Activated CD8-positive, alpha-beta memory T cell treated with anti-CD3 and anti-CD28 coated beads, Interleukin-2, amount 50 U/mL, for 48 hours (primary cell): ENCODE results near the gene LDLRAD4.
A peak's percentile ranks its signal among the peaks of the same experiment; 100 is the strongest.

Experiments used
- DNase-seq: peaks from one replicate; pipeline ENCODE4 v3.0.0-alpha.2; 2020

Gene LDLRAD4

GRCh38 chr18:13218368-13218991 is at the start of gene LDLRAD4:
Gene LDLRAD4 (plus strand): TSS chr18:13218760.
- DNase-seq = peak; percentile 72

DNA sequence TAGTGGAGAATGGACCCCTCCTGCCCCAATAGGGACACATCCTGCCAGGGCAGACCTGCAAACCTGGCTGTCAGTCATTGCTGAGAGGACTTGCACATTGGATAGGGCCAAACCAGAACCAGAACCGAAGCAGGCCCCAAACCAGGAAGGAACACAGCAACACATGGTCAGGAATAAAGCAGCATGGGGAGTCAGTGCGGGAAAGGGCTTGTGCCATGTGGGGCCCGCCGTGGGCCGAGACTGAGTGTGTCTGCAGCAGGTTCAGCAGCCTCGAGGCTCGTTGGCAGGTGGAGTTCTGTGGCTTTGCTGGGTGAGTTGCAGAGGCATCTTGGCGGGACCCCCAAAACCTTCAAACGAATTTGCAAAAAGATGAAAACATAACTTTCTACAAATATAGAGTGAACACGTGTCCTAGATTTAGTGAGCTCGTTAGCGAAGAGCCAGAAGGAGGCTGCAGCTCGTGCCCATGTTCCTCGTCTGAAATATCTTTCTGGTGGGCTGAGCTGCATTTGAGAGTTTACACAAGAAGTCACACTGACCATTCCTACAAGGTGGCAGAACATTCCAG is 44.9 kb upstream of the LDLRAD4 start:
- DNase-seq = no peak

- no peak for DNase-seq
Observed at GRCh38 chr18:13175266-13175665, 43.3 kb upstream of the LDLRAD4 start.

GRCh38 chr18:13175754-13176210 is 42.8 kb upstream of the LDLRAD4 start:
- DNase-seq = no peak

DNA sequence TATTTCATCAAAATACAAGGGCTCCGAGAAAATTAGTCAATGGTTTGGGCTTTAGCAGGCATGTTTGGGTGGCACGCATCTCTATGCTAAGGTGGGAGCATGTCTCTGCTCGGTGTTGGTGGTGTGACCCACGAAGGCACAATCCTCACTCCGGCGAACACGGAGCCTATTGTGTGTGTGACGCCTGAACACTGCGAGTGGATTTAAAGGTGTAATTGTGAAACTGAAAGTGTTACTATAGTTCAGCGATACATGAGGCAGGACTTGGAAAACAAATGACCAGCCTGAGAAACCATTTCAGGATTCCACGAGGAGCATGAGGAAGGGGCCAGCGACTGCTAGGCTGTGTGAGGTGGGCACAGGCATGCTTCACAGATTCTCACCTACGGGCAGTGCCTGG is 41.7 kb upstream of the LDLRAD4 start:
- DNase-seq = no peak

DNA sequence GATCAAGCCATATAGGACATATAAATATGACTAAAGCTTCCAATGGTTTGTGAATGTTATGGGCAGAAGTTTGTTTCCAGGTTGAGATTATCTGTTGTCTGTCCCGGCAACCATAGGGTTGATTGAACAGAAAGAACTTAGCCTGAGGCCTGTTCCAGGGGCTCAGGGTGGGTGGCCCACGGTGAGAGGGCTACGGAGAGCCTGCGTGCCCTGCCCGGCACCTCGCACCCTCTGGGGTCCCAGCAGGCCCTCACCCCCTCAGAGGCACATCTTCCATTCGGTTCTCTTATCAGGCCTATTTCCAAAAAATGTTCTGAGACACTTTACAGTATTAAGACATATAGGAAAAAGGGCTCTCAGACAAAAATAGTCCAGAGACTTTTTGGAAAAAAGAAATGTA is 40.4 kb upstream of the LDLRAD4 start:
- DNase-seq = no peak

DNA sequence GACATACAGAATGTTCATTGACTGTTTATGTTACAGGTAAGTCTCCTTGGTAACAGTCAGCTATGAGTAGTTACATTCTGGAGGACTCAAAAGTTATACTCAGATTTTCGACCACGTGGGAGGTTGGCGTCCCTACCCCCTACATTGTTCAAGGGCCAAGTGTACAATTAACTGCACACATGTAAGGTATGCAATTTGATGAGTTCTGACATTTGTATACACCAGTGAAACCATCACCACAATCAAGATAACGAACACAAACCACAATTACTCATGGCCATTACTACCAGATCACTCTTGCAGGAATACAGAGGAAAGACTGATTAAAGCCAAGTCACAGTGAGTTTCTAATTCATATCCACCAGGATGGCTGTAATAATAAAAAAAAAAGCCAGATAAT is 39.6 kb upstream of the LDLRAD4 start:
- DNase-seq = no peak

GRCh38 chr18:13179566-13180113 is 38.9 kb upstream of the LDLRAD4 start:
- no peak for DNase-seq

GRCh38 chr18:13180614-13181375 is 37.8 kb upstream of the LDLRAD4 start:
- DNase-seq = no peak

GRCh38 chr18:13181765-13182164 is 36.8 kb upstream of the LDLRAD4 start:
- no peak for DNase-seq

DNA sequence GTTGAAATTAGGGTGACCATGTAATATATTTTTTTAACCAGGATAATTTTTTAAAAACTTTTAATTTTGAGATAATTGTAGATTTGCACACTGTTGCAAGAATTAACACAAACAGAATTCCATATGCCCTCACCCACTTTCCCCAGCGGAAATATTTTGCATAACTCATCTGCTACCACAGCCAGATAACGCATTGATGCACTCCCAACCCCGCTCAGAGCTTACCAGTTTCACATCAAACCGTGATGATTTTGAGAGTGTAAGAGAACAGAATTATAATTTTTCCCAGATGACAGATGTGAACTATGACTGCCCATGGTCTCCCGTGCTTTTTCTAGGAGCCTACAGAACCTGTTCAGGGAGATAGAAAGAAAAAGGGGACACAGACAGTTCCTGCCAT is 35.2 kb upstream of the LDLRAD4 start:
- DNase-seq = no peak

- DNase-seq = no peak
Observed at GRCh38 chr18:13183790-13184189, 34.8 kb upstream of the LDLRAD4 start.

DNA sequence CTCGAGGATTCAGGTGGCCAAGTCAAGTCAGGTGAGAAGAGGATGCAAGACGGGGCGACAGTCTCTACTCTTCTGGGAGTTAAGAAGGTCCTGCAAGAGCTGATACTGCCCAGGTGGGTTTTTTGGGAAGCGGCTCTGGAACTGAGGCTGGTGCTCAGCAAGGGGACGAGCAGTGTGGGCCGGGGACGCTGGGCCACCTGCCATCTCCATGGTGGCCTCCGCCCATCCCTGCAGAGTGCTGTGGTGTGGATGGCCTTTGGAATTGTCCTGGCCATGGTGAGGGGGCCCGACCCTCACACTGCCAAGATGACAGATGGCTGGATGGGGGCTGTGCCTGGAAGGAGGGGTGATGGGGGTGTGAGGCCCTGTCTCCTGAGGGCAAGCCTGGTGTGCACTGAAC is 34.2 kb upstream of the LDLRAD4 start:
- DNase-seq = no peak

GRCh38 chr18:13185675-13186198 is 32.8 kb upstream of the LDLRAD4 start:
- DNase-seq = no peak

GRCh38 chr18:13186687-13187086 is 31.9 kb upstream of the LDLRAD4 start:
- DNase-seq = no peak

GRCh38 chr18:13187498-13187897 is 31.1 kb upstream of the LDLRAD4 start:
- DNase-seq = no peak

GRCh38 chr18:13191031-13191430 is 27.5 kb upstream of the LDLRAD4 start:
- no peak for DNase-seq

- no peak for DNase-seq
Observed at GRCh38 chr18:13191779-13192178, 26.8 kb upstream of the LDLRAD4 start.

DNA sequence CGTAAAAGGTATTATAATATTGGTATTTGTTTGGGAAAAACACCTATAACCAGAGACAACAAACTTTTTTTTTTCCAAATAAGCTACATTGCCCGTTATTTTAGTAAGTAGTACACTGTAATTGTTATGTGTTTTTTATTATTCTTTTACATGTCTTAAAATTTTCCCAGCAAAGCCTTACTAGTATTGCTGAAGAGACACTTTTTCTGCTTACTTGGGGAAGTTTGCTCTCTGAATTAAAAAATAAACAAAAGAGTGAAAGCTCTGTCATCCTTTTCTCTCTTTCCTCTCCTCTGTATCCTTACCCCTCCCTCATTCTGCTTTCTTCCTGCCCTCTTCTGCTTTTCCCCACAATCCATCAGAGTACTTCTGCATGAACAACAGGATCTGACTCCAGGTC is 25.6 kb upstream of the LDLRAD4 start:
- no peak for DNase-seq

- no peak for DNase-seq
Observed at GRCh38 chr18:13194239-13194638, 24.3 kb upstream of the LDLRAD4 start.

DNA sequence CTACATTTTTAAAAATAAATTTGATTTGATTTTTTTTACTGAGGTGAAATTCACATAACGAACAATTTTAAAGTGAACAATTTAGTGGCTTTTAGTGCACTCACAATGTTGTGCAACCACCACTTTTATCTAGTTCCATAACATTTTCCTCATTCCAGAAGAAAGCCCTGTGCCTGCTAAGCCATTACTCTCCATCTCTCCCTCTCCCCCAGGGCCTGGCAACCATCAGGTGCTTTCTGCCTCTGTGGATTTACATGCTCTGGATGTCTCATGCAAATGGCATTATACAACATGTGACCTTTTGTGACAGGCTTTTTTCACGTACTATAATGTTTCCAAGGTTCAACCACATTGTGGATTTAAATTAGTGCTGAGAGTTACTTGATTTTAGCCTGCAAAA is 19.9 kb upstream of the LDLRAD4 start:
- DNase-seq = no peak

- DNase-seq = no peak
Observed at GRCh38 chr18:13199169-13199568, 19.4 kb upstream of the LDLRAD4 start.

DNA sequence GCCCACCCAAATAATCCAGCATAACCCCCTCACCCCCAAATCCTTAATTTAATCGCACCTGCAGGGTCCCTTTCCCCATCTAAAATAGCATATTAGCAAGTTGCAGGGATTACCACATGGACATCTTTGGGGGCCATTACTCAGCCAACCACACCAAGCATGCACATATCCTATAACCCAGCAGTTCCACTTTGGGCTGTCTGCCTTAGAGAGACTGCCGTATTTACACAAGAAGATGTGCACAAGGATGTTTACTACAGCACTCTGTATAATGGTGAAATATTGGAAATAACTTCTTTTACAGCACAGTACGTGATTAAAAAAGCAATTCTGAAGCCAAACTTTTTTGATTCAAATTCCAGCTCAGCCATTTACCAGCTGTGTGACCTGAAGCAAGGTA is 17.3 kb upstream of the LDLRAD4 start:
- DNase-seq = no peak

GRCh38 chr18:13202571-13202970 is 16.0 kb upstream of the LDLRAD4 start:
- DNase-seq = no peak
